ENCODE data around the gene RSPH10B.
"Not testable (repeated sequence)": the region's sequence is repeated elsewhere in the genome, so short reads cannot be mapped to it uniquely, and the experiment has no call there.

- TF ChIP-seq CTCF, POLR2A, EP300 (IDR thresholded peaks at IDR 0.05): not testable (repeated sequence)
Observed at GRCh38 chr7:5879591-5879990, 90.9 kb downstream of the RSPH10B start.
